NCI-H2029 (cell line): ENCODE measurements around the gene ZNF841.
"Not testable (repeated sequence)": the region's sequence is repeated elsewhere in the genome, so short reads cannot be mapped to it uniquely, and the experiment has no call there.

Experiments used
- DNase-seq: peaks from one replicate; lab custom pipeline; 2025; lab: John Stamatoyannopoulos, UW

ZNF841 gene

DNA sequence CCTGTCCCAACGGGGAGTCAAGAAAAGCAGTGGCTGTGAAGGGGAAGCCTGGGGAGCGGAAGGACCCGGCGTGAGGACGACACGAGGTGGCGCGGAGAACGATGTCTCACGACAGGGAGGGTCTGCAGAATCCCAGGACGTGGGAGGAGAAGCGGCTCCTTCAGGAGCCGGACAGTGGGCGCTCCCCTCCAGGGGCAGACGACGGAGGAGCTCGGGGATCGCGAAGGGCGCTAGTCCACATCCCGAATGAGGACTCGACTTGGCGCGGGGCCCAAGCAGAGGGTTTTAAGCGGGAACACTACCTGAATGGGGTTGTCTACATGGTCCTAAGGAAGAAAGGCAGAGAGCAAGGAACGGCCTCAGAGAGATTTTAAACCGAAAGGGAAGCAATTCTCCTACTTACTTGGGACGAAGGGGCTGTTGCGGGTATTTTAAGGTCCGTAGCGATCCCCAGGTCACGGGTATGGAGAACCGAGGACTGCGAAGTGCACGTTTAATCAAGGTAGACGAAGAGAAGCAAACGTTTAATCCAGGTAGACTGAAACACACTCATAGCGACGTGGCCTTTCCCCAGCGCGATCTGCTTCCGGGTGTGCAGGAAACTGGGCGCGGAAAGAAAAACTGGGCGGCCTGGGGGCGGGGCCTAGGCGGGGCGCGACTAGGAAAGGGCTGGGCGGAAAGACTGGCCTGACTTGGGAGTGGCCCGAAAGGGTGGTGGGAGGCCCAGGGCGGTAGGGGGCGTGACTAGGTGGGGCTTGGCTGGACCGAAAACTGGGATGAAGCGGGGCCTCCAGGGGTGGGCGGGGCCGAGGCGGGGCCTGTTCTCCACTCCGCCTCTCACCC, at the start of gene ZNF841:
TSS of gene ZNF841 (minus strand) at position 594 of the 843 bp plus-strand sequence. CDS start 10,964 bp downstream, outside the sequence.
- DNase-seq = peak; percentile 92

DNA sequence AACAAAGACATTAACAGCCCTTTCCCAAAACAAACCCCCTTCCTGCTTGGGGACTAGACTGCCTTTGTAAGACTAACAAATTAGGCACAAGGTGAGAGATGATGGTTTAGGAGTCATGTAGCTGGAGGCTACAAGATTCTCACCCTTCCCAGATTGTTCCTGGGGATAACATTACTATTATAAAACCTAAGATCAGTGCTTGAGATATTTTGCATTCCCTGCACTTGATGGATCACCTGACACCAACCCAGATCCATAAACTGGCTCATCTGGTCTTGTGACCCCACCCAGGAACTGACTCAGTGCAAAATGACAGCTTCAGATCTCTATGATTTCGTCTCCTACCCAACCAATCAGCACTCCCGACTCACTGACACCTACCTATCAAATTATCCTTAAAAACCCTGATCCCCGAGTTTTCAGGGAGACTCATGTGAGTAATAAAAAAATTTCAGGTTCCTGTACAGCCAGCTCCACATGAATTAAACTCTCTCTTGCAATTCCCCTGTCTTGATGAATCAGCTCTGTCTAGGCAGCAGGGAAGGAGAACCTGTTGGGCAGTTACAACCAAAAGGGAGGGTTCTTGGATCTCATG, 46.5 kb upstream of the ZNF841 start:
- DNase-seq = no peak

GRCh38 chr19:52141203-52141602, 45.6 kb upstream of the ZNF841 start:
- DNase-seq = no peak

DNA sequence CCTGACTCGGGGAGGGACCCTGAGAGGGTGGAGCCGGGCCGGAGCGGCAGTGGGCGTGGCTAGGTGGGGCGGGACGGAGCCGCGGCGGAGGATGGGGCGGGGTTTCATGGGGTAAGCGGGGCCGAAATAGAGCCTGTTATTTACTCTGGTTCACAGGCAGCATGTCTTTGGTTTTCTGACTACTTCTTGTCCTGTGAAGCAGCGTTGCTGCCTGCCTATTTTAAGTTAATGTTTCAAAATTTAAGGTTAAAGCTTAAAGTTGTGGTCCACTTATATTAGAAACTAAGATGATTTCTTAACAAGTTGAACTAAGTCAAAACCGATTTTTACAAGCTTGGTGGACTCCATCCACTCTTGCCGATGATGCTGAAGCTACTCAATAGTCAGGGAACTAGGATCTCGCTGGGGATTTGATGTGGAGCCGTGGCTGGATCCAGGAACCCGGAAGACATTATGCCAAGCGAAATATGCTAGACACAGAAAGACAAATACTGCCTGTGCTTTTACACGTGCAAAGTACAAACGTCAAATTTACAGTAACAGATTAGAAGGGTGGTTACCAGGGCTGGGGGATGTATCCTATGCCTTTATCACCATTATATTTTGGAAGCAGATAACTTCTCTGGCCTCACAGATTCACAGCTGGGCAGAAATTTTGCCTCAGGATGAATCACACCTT, 44.6 kb upstream of the ZNF841 start:
- DNase-seq = no peak

DNA sequence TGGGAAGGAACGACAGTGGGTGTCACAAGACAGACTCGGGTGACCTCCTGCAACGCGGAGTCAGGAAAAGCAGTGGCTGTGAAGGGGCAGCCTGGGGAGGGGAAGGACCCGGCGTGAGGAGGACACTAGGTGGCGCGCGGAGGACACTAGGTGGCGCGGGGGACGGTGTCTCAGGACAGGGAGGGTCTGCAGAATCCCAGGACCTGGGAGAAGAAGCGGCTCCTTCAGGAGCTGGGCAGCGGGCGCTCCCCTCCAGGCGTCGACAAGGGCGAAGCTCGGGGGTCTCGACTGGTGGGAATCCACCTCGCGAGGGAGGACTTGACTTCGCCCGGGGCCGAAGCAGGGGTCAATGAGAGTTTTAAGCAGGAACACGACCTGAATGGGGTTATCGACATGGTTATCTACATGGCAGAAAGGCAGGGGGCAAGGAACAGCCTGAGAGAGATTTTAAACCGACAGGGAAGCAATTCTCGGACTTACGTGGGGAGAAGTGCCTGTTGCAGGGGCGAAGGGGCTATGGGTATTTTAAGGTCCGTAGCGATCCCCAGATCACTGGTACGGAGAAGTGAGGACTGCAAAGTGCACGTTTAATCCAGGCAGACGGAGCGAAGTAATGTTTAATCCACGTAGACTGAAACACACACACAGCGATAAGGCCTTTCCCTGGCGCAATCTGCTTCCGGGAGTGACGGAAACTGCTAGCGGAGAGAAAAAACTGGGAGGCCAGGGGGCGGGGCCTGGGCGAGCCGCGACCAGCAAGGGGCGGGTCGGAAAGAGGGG, 43.9 kb upstream of the ZNF841 start, which contains the start of gene ZNF616:
TSS of gene ZNF616 (minus strand) at position 687 of the 780 bp plus-strand sequence. CDS start 9,426 bp downstream, outside the sequence.
- DNase-seq = peak; percentile 94

DNA sequence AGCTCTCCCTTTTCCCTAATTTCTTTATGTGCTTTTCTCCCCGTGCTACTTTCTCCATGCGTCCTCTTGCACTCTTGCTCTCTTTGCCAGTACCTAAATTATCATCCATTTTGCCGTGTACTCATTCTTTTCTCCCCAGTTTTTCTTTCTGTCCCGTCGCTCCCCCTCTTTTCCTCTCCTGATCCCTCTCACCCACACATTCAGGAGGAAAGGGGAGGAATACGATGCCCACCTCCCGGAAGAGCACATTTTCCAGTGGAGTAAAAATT, 43.4 kb upstream of the ZNF841 start:
- DNase-seq = no peak

- peak; percentile 2 for DNase-seq
Observed at GRCh38 chr19:52138278-52138982, 42.9 kb upstream of the ZNF841 start.

GRCh38 chr19:52120286-52120685, 24.7 kb upstream of the ZNF841 start:
- DNase-seq = no peak

GRCh38 chr19:52115526-52116053, 20.0 kb upstream of the ZNF841 start:
- DNase-seq = no peak

GRCh38 chr19:52114691-52115090, 19.1 kb upstream of the ZNF841 start:
- no peak for DNase-seq

GRCh38 chr19:52112624-52113023, 17.1 kb upstream of the ZNF841 start:
- no peak for DNase-seq

GRCh38 chr19:52110780-52111179, 15.2 kb upstream of the ZNF841 start:
- no peak for DNase-seq

GRCh38 chr19:52102782-52103181, 7.2 kb upstream of the ZNF841 start:
- no peak for DNase-seq

- no peak for DNase-seq
Observed at GRCh38 chr19:52101866-52102562, 6.4 kb upstream of the ZNF841 start.

DNA sequence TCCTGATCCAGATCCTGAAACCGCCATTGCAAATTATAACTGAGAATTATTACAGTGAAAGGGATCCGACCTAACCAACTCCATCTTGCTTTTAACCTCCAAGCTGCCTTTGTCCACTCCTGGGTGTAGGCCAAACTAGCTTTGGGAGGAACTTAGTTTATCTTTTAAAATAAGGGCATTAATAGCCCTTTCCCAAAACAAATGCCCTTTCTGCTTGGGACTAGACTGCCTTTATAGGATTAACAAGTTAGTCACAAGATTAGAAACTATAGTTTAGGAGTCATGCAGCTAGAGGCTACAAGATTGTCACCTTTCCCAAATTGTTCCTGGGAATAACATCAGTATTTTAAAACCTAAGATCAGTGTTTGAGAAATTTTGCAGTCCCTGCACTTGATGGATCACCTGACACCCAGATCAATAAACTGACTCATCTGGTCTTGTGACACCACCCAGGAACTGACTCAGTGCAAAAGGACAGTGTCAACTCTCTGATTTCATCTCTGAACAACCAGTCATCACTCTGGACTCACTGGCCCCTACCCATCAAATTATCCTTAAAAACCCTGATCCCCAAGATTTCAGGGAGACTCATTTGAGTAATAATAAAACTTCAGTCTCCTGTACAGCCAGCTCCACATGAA, 4.1 kb upstream of the ZNF841 start:
- DNase-seq = no peak

- DNase-seq = not testable (repeated sequence)
Observed at GRCh38 chr19:52096416-52096815, 851 bp upstream of the ZNF841 start.

DNA sequence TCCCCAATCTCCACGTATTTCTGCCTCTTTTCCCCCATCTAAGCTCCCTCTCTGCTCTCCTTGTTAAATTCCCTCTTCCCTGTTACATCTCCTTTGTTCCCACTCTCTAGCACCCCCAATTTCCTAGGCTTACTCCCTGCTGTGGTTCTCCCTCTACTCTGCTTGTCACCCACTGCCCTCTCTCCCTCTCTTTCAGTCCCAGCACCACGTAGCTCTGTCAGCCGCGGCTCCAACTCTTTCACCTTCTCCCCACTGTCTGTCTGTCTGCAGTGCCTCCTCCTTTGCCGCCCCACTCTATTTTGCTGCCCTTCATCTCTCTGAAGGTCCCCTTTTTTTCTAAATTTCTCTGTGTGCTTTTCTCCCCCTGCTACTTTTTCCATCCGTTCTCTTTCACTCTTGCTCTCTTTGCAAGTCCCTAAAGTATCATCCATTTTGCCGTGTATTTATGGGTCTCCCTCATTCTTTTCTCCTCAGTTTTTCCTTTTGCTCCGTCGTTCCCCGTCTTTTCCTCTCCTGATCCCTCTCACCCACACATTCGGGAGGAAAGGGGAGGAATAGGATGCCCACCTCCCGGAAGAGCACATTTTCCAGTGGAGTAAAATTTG, 937 bp downstream of the ZNF841 start:
- no peak for DNase-seq

- DNase-seq = no peak
Observed at GRCh38 chr19:52086481-52086880, 9.1 kb downstream of the ZNF841 start.

GRCh38 chr19:52070496-52070895, 25.1 kb downstream of the ZNF841 start:
- no peak for DNase-seq

GRCh38 chr19:52069653-52070052, 25.9 kb downstream of the ZNF841 start:
- DNase-seq = no peak
